Natural killer cell (primary cell): Measurements from ENCODE around the gene CTIF. TPM values are rescaled to one million over a fixed set of nuclear protein-coding genes. Genes with fewer than 3 reads are reported as not detected.

Source experiments
- ATAC-seq, 3 donors: fragments of 150-1000 bp in 2 of 3; fragments of 200-7000 bp in 1 of 3; cut with Tn5 transposase; 1 replicate in 1 of 3; 2 replicates in 2 of 3; pipeline ENCODE4 v1.10.0; 2021; ENCODE audit warnings: mild to moderate bottlenecking in 2 of 3, moderate library complexity in 2 of 3
- DNase-seq, 2 donors: peaks; one replicate each; pipeline versions ENCODE4 v3.0.0 to v3.0.0-alpha.2; 2013 to 2021; ENCODE audit warnings: mixed read lengths in 1 of 2
- H3K27ac ChIP-seq: one replicate; pipeline ENCODE4 v1.5.1; 2013; ENCODE audit warnings: mild to moderate bottlenecking, low read length
- H3K27me3 ChIP-seq: one replicate; pipeline ENCODE4 v1.6.1; 2013; ENCODE audit warnings: low read length; ENCODE audit not compliant: control insufficient read depth, insufficient read depth
- H3K36me3 ChIP-seq: one replicate; pipeline ENCODE4 v1.6.1; 2013; ENCODE audit warnings: low read length; ENCODE audit not compliant: control insufficient read depth, insufficient read depth
- H3K4me1 ChIP-seq: one replicate; pipeline ENCODE4 v1.6.1; 2013; ENCODE audit warnings: low read length; ENCODE audit not compliant: control insufficient read depth, insufficient read depth
- H3K4me3 ChIP-seq: one replicate; pipeline ENCODE4 v1.5.1; 2013; ENCODE audit warnings: low read length
- H3K9me3 ChIP-seq: one replicate; pipeline ENCODE4 v1.6.1; 2013; ENCODE audit warnings: low read length; ENCODE audit not compliant: control insufficient read depth, insufficient read depth
- H3K27ac Mint-ChIP-seq, 2 donors: one replicate each; pipeline ENCODE4 v1.8.0; 2022; ENCODE audit warnings: mild to moderate bottlenecking in 2 of 2, mixed read lengths in 2 of 2, moderate library complexity in 1 of 2
- H3K27me3 Mint-ChIP-seq, 2 donors: one replicate each; pipeline ENCODE4 v1.8.0; 2022; ENCODE audit warnings: low read depth in 2 of 2, mixed read lengths in 2 of 2
- H3K36me3 Mint-ChIP-seq: one replicate; pipeline ENCODE4 v1.8.0; 2022; ENCODE audit warnings: mixed read lengths
- H3K4me1 Mint-ChIP-seq, 2 donors: one replicate each; pipeline ENCODE4 v1.8.0; 2022; ENCODE audit warnings: mixed read lengths in 2 of 2
- H3K4me3 Mint-ChIP-seq: one replicate; pipeline ENCODE4 v1.8.0; 2022; ENCODE audit warnings: mild to moderate bottlenecking, moderate library complexity, mixed read lengths
- H3K9me3 Mint-ChIP-seq, 2 donors: one replicate each; pipeline ENCODE4 v1.8.0; 2022; ENCODE audit warnings: mixed read lengths in 2 of 2
- CTCF ChIP-seq: fragments of 200-600 bp; IDR thresholded peaks from one replicate; pipeline ENCODE4 v1.8.0; 2022; ENCODE audit warnings: antibody characterized with exemption
- WGBS: methylation state at CpG from one replicate; pipeline ENCODE4 v1.1.7; 2013; ENCODE audit warnings: missing lambda C conversion rate; ENCODE audit not compliant: insufficient coverage; 5-methylcytosine and 5-hydroxymethylcytosine counted together
- intact Hi-C: fragments of 100-400 bp; cut with micrococcal nuclease; formaldehyde crosslinking; loops from one replicate; pipeline ENCODE4 v1.14.2; 2022
- total RNA-seq, 4 donors: library from RNA; stranded (reverse); fragments of 120-200 nt in 1 of 4; gene quantifications; one replicate each; pipeline versions ENCODE4 v1.2.3 to v1.2.4, GENCODE V29; 2013 to 2022

CTIF gene
- total RNA-seq, 3 donors from 2014 or later (not counting 1 experiment from before 2014, with no cell fraction given) = 6.9 to 10.2 (median 8.2) TPM

- Mint-ChIP-seq H3K4me1 (peaks cover 8 to 9% of the 10 kb centered on the region in 2 donors), H3K4me3 (no peak overlapping the region), H3K36me3 (no peaks in the 10 kb centered on the region), H3K27ac (no peak overlapping the region), H3K27me3 (no peaks in the 10 kb centered on the region), H3K9me3 (no peaks in the 10 kb centered on the region)
- H3K9me3 ChIP-seq = no peaks in the 10 kb centered on the region
- WGBS = 88% methylated on average over 7 of the region's 7 CpGs
- H3K27me3 ChIP-seq = no peaks in the 10 kb centered on the region
- DNase-seq (no peak), ATAC-seq (no peak)
- intact Hi-C loops = no loop called here
- no peak overlapping the region for H3K27ac ChIP-seq
- H3K4me1 ChIP-seq = peaks cover 10% of the 10 kb centered on the region
- H3K36me3 ChIP-seq = no peaks in the 10 kb centered on the region
- TF ChIP-seq CTCF = no peak
- H3K4me3 ChIP-seq = no peak overlapping the region
Observed at GRCh38 chr18:48699761-48700160, 160.9 kb downstream of the CTIF start.

GRCh38 chr18:48700446-48700845 is 161.6 kb downstream of the CTIF start:
- WGBS = 89% methylated on average over 9 of the region's 9 CpGs
- intact Hi-C loops = no loop called here
- H3K36me3 ChIP-seq = no peaks in the 10 kb centered on the region
- DNase-seq (no peak), ATAC-seq (no peak)
- no peak for TF ChIP-seq CTCF
- Mint-ChIP-seq H3K27me3 (no peaks in the 10 kb centered on the region), H3K4me3 (no peak overlapping the region), H3K9me3 (no peaks in the 10 kb centered on the region), H3K36me3 (no peaks in the 10 kb centered on the region), H3K4me1 (peaks cover 8 to 9% of the 10 kb centered on the region in 2 donors), H3K27ac (no peak overlapping the region)
- no peak overlapping the region for H3K27ac ChIP-seq
- H3K27me3 ChIP-seq = no peaks in the 10 kb centered on the region
- no peak overlapping the region for H3K4me3 ChIP-seq
- peaks cover 10% of the 10 kb centered on the region for H3K4me1 ChIP-seq
- H3K9me3 ChIP-seq = no peaks in the 10 kb centered on the region

GRCh38 chr18:48702346-48703027 is 163.7 kb downstream of the CTIF start:
- ATAC-seq (no peak), DNase-seq (no peak)
- H3K27me3 Mint-ChIP-seq = no peaks in the 10 kb centered on the region
- intact Hi-C loops = no loop called here
- peaks cover 9 to 18% of the 10 kb centered on the region in 2 donors for H3K4me1 Mint-ChIP-seq
- Histone ChIP-seq H3K9me3 (no peaks in the 10 kb centered on the region), H3K4me1 (peaks cover 10% of the 10 kb centered on the region), H3K27ac (no peak overlapping the region), H3K27me3 (no peaks in the 10 kb centered on the region), H3K4me3 (no peak overlapping the region), H3K36me3 (no peaks in the 10 kb centered on the region)
- WGBS = 76% methylated on average over 8 of the region's 9 CpGs
- peak overlapping the region in 1 of 2 donors; percentile 48 for H3K27ac Mint-ChIP-seq
- no peak for TF ChIP-seq CTCF
- no peak overlapping the region for H3K4me3 Mint-ChIP-seq
- H3K36me3 Mint-ChIP-seq = no peaks in the 10 kb centered on the region
- H3K9me3 Mint-ChIP-seq = no peaks in the 10 kb centered on the region

- no peaks in the 10 kb centered on the region for H3K27me3 ChIP-seq
- TF ChIP-seq CTCF = no peak
- 80% methylated on average over 1 of the region's 1 CpG for WGBS
- no peaks in the 10 kb centered on the region for H3K27me3 Mint-ChIP-seq
- intact Hi-C loops = no loop called here
- no peaks in the 10 kb centered on the region for H3K9me3 Mint-ChIP-seq
- no peak overlapping the region for H3K4me3 Mint-ChIP-seq
- no peaks in the 10 kb centered on the region for H3K36me3 ChIP-seq
- H3K4me3 ChIP-seq = no peak overlapping the region
- DNase-seq (no peak), ATAC-seq (no peak)
- H3K4me1 ChIP-seq = peaks cover 10% of the 10 kb centered on the region
- peak overlapping the region in 1 of 2 donors; percentile 48 for H3K27ac Mint-ChIP-seq
- no peak overlapping the region for H3K27ac ChIP-seq
- H3K9me3 ChIP-seq = no peaks in the 10 kb centered on the region
- peaks cover 9 to 21% of the 10 kb centered on the region in 2 donors for H3K4me1 Mint-ChIP-seq
- no peaks in the 10 kb centered on the region for H3K36me3 Mint-ChIP-seq
Observed at GRCh38 chr18:48703028-48703386, 164.2 kb downstream of the CTIF start.
